Measurements from ENCODE around the gene GABRB3.

DNA sequence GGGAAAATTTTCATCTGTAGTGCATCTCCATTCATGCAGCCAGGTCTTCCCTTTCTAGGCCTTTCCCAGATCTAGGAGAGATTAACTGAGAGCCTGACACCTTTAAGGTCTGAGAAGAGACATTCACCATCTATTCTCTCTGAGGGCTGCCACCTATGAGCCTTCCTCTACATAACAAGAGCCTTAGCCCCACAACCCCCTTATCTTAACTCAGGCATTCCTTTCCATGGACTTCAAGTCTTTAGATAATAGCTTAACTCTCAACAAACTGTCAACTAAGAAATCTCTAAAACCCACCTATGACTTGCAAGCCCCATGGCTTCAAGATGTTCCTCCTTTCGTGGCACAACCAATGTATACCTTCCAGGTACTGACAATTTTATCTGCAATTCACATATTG is 121.0 kb downstream of the GABRB3 start:
- TF ChIP-seq POLR2A (IDR thresholded peaks at IDR 0.05), result no peak
- no peak for TF ChIP-seq CTCF (IDR thresholded peaks at IDR 0.05)
